ENCODE measurements around the gene OGFR.

Gene OGFR

DNA sequence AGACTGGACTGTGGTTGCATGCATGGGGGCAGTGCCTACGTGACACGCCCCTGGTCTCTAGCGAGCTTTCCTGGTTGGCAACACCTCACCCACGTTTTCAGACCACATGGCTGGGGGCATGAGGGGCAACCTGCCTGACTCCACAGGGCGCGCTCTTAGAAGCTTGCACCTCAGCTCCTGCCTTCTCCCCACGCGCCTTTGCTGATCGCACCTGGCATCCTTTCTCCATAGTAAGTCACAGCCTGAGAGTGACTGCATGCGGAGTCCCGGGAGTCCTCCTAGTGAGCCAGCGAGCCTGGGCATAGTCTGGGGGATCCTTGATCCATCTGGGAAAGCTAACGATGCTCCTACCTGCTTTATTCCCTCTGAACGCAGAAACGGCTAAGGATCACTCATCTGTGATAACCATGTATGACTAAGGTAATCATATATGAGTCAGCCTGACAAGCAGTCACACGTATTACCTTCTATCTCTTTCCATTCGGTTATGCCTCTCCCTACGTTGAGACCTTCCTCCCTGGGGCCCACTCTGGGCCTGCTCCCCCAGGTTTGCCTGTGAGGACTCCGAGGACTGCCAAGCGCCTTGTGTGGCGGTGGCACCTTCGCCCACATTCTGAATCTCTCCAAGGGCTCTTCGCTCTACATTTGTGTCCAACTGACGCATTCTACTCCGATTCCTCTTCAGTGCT is 52.4 kb downstream of the OGFR start:
- no peak for ATAC-seq
- TF ChIP-seq ZNF8 (CRISPR knock-in tag; IDR thresholded peaks at IDR 0.05) (no peak), RARB (CRISPR knock-in tag; IDR thresholded peaks at IDR 0.05) (no peak), OSR1 (CRISPR knock-in tag; IDR thresholded peaks at IDR 0.05) (no peak), ZC3H10 (CRISPR knock-in tag; IDR thresholded peaks at IDR 0.05) (no peak), ZFP3 (CRISPR knock-in tag; IDR thresholded peaks at IDR 0.05) (no peak), ESRRG (CRISPR knock-in tag; IDR thresholded peaks at IDR 0.05) (no peak), ISL1 (CRISPR knock-in tag; IDR thresholded peaks at IDR 0.05) (no peak), SNAI2 (CRISPR knock-in tag; IDR thresholded peaks at IDR 0.05) (no peak), BACH2 (CRISPR knock-in tag; IDR thresholded peaks at IDR 0.05; ENCODE audit: borderline replicate concordance) (no peak), ZFP30 (CRISPR knock-in tag; IDR thresholded peaks at IDR 0.05) (no peak), CSDC2 (CRISPR knock-in tag; IDR thresholded peaks at IDR 0.05) (no peak), GLIS3 (CRISPR knock-in tag; IDR thresholded peaks at IDR 0.05) (no peak), ZNF70 (CRISPR knock-in tag; IDR thresholded peaks at IDR 0.05) (no peak), ZNF565 (CRISPR knock-in tag; conservative IDR thresholded peaks at IDR 0.05; ENCODE audit: low read depth) (no peak), ARNTL (CRISPR knock-in tag; IDR thresholded peaks at IDR 0.05; ENCODE audit: borderline replicate concordance, low read depth) (no peak), TOX (CRISPR knock-in tag; IDR thresholded peaks at IDR 0.05; ENCODE audit: borderline replicate concordance) (no peak)
- TF ChIP-seq, protein P1, sequence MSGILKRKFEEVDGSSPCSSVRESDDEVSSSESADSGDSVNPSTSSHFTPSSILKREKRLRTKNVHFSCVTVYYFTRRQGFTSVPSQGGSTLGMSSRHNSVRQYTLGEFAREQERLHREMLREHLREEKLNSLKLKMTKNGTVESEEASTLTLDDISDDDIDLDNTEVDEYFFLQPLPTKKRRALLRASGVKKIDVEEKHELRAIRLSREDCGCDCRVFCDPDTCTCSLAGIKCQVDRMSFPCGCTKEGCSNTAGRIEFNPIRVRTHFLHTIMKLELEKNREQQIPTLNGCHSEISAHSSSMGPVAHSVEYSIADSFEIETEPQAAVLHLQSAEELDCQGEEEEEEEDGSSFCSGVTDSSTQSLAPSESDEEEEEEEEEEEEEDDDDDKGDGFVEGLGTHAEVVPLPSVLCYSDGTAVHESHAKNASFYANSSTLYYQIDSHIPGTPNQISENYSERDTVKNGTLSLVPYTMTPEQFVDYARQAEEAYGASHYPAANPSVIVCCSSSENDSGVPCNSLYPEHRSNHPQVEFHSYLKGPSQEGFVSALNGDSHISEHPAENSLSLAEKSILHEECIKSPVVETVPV (CRISPR knock-in tag; IDR thresholded peaks at IDR 0.05), result no peak
- TF ChIP-seq, protein P2, sequence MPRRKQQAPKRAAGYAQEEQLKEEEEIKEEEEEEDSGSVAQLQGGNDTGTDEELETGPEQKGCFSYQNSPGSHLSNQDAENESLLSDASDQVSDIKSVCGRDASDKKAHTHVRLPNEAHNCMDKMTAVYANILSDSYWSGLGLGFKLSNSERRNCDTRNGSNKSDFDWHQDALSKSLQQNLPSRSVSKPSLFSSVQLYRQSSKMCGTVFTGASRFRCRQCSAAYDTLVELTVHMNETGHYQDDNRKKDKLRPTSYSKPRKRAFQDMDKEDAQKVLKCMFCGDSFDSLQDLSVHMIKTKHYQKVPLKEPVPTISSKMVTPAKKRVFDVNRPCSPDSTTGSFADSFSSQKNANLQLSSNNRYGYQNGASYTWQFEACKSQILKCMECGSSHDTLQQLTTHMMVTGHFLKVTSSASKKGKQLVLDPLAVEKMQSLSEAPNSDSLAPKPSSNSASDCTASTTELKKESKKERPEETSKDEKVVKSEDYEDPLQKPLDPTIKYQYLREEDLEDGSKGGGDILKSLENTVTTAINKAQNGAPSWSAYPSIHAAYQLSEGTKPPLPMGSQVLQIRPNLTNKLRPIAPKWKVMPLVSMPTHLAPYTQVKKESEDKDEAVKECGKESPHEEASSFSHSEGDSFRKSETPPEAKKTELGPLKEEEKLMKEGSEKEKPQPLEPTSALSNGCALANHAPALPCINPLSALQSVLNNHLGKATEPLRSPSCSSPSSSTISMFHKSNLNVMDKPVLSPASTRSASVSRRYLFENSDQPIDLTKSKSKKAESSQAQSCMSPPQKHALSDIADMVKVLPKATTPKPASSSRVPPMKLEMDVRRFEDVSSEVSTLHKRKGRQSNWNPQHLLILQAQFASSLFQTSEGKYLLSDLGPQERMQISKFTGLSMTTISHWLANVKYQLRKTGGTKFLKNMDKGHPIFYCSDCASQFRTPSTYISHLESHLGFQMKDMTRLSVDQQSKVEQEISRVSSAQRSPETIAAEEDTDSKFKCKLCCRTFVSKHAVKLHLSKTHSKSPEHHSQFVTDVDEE (CRISPR knock-in tag; IDR thresholded peaks at IDR 0.05), result no peak
- TF ChIP-seq, protein P3, sequence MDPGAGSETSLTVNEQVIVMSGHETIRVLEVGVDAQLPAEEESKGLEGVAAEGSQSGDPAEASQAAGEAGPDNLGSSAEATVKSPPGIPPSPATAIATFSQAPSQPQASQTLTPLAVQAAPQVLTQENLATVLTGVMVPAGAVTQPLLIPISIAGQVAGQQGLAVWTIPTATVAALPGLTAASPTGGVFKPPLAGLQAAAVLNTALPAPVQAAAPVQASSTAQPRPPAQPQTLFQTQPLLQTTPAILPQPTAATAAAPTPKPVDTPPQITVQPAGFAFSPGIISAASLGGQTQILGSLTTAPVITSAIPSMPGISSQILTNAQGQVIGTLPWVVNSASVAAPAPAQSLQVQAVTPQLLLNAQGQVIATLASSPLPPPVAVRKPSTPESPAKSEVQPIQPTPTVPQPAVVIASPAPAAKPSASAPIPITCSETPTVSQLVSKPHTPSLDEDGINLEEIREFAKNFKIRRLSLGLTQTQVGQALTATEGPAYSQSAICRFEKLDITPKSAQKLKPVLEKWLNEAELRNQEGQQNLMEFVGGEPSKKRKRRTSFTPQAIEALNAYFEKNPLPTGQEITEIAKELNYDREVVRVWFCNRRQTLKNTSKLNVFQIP (CRISPR knock-in tag; IDR thresholded peaks at IDR 0.05; ENCODE audit: borderline replicate concordance, low read depth), result no peak
- TF ChIP-seq, protein P4, sequence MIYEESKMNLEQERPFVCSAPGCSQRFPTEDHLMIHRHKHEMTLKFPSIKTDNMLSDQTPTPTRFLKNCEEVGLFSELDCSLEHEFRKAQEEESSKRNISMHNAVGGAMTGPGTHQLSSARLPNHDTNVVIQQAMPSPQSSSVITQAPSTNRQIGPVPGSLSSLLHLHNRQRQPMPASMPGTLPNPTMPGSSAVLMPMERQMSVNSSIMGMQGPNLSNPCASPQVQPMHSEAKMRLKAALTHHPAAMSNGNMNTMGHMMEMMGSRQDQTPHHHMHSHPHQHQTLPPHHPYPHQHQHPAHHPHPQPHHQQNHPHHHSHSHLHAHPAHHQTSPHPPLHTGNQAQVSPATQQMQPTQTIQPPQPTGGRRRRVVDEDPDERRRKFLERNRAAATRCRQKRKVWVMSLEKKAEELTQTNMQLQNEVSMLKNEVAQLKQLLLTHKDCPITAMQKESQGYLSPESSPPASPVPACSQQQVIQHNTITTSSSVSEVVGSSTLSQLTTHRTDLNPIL (CRISPR knock-in tag; IDR thresholded peaks at IDR 0.05; ENCODE audit: low read depth), result no peak

DNA sequence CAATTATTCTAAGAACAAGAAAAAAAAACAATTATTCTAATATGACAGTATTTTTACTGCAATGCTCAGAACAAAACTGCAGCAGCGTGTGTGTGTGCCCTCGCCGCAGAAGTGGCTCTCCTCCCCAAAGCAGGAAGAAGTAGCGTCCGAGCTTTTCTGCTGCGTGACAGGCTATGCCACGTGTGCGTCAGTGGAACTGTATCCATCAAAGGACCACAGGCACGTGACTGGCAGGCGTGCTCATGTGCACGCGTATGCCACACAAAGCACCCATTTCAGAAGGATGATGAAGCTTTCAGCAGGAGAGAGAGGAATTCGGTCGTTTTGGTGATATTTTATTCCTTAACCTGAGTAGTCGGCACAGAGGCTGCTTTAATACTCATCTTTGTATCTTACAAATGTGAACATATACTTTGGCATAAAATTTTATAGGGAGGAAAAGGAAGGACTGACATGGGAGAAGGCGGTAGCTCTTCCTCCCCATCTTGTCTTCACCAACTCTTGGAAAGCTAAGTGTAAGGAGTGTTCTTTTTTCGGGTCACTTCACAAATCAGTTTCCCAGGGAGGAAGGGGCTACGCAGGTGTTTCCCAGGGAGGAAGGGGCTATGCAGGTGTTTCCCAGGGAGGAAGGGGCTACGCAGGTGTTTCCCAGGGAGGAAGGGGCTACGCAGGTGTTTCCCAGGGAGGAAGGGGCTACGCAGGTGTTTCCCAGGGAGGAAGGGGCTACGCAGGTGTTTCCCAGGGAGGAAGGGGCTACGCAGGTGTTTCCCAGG is 53.6 kb downstream of the OGFR start:
- TF ChIP-seq TOX (CRISPR knock-in tag; IDR thresholded peaks at IDR 0.05; ENCODE audit: borderline replicate concordance), result no peak
- no peak for TF ChIP-seq ARNTL (CRISPR knock-in tag; IDR thresholded peaks at IDR 0.05; ENCODE audit: borderline replicate concordance, low read depth)
- TF ChIP-seq OSR1 (CRISPR knock-in tag; IDR thresholded peaks at IDR 0.05), result no peak
- no peak for TF ChIP-seq ZNF70 (CRISPR knock-in tag; IDR thresholded peaks at IDR 0.05)
- TF ChIP-seq, protein P5, sequence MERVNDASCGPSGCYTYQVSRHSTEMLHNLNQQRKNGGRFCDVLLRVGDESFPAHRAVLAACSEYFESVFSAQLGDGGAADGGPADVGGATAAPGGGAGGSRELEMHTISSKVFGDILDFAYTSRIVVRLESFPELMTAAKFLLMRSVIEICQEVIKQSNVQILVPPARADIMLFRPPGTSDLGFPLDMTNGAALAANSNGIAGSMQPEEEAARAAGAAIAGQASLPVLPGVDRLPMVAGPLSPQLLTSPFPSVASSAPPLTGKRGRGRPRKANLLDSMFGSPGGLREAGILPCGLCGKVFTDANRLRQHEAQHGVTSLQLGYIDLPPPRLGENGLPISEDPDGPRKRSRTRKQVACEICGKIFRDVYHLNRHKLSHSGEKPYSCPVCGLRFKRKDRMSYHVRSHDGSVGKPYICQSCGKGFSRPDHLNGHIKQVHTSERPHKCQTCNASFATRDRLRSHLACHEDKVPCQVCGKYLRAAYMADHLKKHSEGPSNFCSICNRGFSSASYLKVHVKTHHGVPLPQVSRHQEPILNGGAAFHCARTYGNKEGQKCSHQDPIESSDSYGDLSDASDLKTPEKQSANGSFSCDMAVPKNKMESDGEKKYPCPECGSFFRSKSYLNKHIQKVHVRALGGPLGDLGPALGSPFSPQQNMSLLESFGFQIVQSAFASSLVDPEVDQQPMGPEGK (CRISPR knock-in tag; IDR thresholded peaks at IDR 0.05; ENCODE audit: borderline replicate concordance), result no peak
- no peak for ATAC-seq

All from SK-N-SH treated with all-trans-retinoic acid at 6 μM for 48 hours (cell line).